Measurements from ENCODE around the gene ERBB3. TPM values are rescaled to one million over a fixed set of nuclear protein-coding genes. Genes with fewer than 3 reads are reported as not detected.
A peak's percentile ranks its signal among the peaks of the same experiment; 100 is the strongest.

Gene ERBB3
- total RNA-seq, 1 experiment from 2014 or later, result 64.3 TPM

- no peak for TF ChIP-seq AFF4 (CRISPR knock-in tag; IDR thresholded peaks at IDR 0.05; ENCODE audit: borderline replicate concordance)
Observed at GRCh38 chr12:56034586-56035332, 45.2 kb upstream of the ERBB3 start (continued).

GRCh38 chr12:56037161-56037560 lies 42.8 kb upstream of the ERBB3 start:
- CTCF ChIA-PET, result no interaction called here
- Mint-ChIP-seq H3K27ac (peak overlapping the region; percentile 74; the same call in 1 of the 2 replicates), H3K4me3 (no peak overlapping the region), H3K9me3 (no peaks in the 10 kb centered on the region), H3K36me3 (peaks cover 16% of the 10 kb centered on the region), H3K27me3 (ENCODE audit: low read depth) (no peaks in the 10 kb centered on the region), H3K4me1 (peaks cover 30% of the 10 kb centered on the region)
- ATAC-seq, result no peak
- TF ChIP-seq SP1 (CRISPR knock-in tag; conservative IDR thresholded peaks at IDR 0.05), result no peak
- TF ChIP-seq ATF2 (CRISPR knock-in tag; IDR thresholded peaks at IDR 0.05; ENCODE audit: borderline replicate concordance, low read depth), result no peak
- POLR2A ChIA-PET, result interaction anchor here (1.5 kb wide), 1 partner anchor 67 kb away, joined by 7 read pairs; the partner anchor contains the start of gene PA2G4
- DNase-seq (ENCODE audit: low spot score), result no peak

GRCh38 chr12:56038022-56038655 lies 41.8 kb upstream of the ERBB3 start:
- Mint-ChIP-seq H3K4me1 (peaks cover 37% of the 10 kb centered on the region), H3K4me3 (no peak overlapping the region), H3K27ac (peak overlapping the region; percentile 87), H3K36me3 (peaks cover 16% of the 10 kb centered on the region), H3K9me3 (no peaks in the 10 kb centered on the region), H3K27me3 (ENCODE audit: low read depth) (no peaks in the 10 kb centered on the region)
- ChIA-PET CTCF (no interaction called here), POLR2A (interaction anchor here (1.5 kb wide), 1 partner anchor 66 kb away, joined by 7 read pairs; the partner anchor contains the start of gene PA2G4)
- ATAC-seq (no peak), DNase-seq (ENCODE audit: low spot score) (no peak)
- TF ChIP-seq E2F4 (CRISPR knock-in tag; IDR thresholded peaks at IDR 0.05; ENCODE audit: borderline replicate concordance, low read depth) (no peak), NR1H2 (CRISPR knock-in tag; IDR thresholded peaks at IDR 0.05) (no peak), PRRX2 (CRISPR knock-in tag; IDR thresholded peaks at IDR 0.05) (no peak), CDX4 (CRISPR knock-in tag; IDR thresholded peaks at IDR 0.05; ENCODE audit: borderline replicate concordance) (no peak), MYBL2 (CRISPR knock-in tag; IDR thresholded peaks at IDR 0.05) (no peak)

GRCh38 chr12:56040151-56040550 lies 39.8 kb upstream of the ERBB3 start:
- CTCF ChIA-PET, result interaction anchor here (0.7 to 1.4 kb wide), 5 partner anchors 33 to 323 kb away, joined by 3 to 6 read pairs (median 3); partner anchors contain the start of gene SMARCC2
- Mint-ChIP-seq H3K4me1 (peaks cover 45% of the 10 kb centered on the region), H3K9me3 (no peaks in the 10 kb centered on the region), H3K4me3 (peak overlapping the region; percentile 75), H3K27ac (no peak overlapping the region; the same call in 1 of the 2 replicates), H3K36me3 (peaks cover 31% of the 10 kb centered on the region), H3K27me3 (ENCODE audit: low read depth) (no peaks in the 10 kb centered on the region)
- POLR2A ChIA-PET, result interaction anchor here (0.7 kb wide), 1 partner anchor 100 kb away, joined by 3 read pairs; no protein-coding TSS in a partner anchor
- ATAC-seq (no peak), DNase-seq (ENCODE audit: low spot score) (no peak)
- TF ChIP-seq SMAD3 (CRISPR knock-in tag; IDR thresholded peaks at IDR 0.05; ENCODE audit: borderline replicate concordance), result no peak
- TF ChIP-seq ATF3 (CRISPR knock-in tag; conservative IDR thresholded peaks at IDR 0.05), result no peak
- no peak for TF ChIP-seq ATF2 (CRISPR knock-in tag; IDR thresholded peaks at IDR 0.05; ENCODE audit: borderline replicate concordance, low read depth)
- TF ChIP-seq NR2C2 (CRISPR knock-in tag; IDR thresholded peaks at IDR 0.05), result no peak
- no peak for TF ChIP-seq RELA (CRISPR knock-in tag; IDR thresholded peaks at IDR 0.05; ENCODE audit: borderline replicate concordance)
- no peak for TF ChIP-seq FOXP1 (CRISPR knock-in tag; IDR thresholded peaks at IDR 0.05; ENCODE audit: borderline replicate concordance)
- TF ChIP-seq E2F5 (CRISPR knock-in tag; IDR thresholded peaks at IDR 0.05), result no peak
- TF ChIP-seq NR1H2 (CRISPR knock-in tag; IDR thresholded peaks at IDR 0.05), result no peak
- TF ChIP-seq MXD4 (CRISPR knock-in tag; IDR thresholded peaks at IDR 0.05; ENCODE audit: borderline replicate concordance), result no peak
- no peak for TF ChIP-seq ZBTB21 (CRISPR knock-in tag; IDR thresholded peaks at IDR 0.05; ENCODE audit: borderline replicate concordance)
- no peak for TF ChIP-seq ZNF219 (CRISPR knock-in tag; IDR thresholded peaks at IDR 0.05; ENCODE audit: borderline replicate concordance)
